ENCODE results near the gene GJB5. TPM values are rescaled to one million over a fixed set of nuclear protein-coding genes. Genes with fewer than 3 reads are reported as not detected.

The GJB5 gene
- polyA plus RNA-seq, 1 donor from 2014 or later, result not detected

- H3K9me3 ChIP-seq (ENCODE audit: low read length), result no peaks in the 10 kb centered on the region
- TF ChIP-seq SMC3 (conservative IDR thresholded peaks at IDR 0.05; ENCODE audit: poor library complexity), result no peak
- TF ChIP-seq TAF1 (IDR thresholded peaks at IDR 0.05; ENCODE audit: low read depth), result no peak
- TF ChIP-seq MXI1 (conservative IDR thresholded peaks at IDR 0.05; ENCODE audit: poor library complexity, severe bottlenecking), result no peak
- no peak for TF ChIP-seq EZH2 (IDR thresholded peaks at IDR 0.05; ENCODE audit: borderline replicate concordance, insufficient read depth, low read length, poor library complexity, severe bottlenecking)
- TF ChIP-seq EP300 (conservative IDR thresholded peaks at IDR 0.05; ENCODE audit: poor library complexity, severe bottlenecking), result no peak
- TF ChIP-seq POLR2AphosphoS5 (IDR thresholded peaks at IDR 0.05), result no peak
- no peak for TF ChIP-seq CTCF (IDR thresholded peaks at IDR 0.05; ENCODE audit: poor library complexity, severe bottlenecking)
- TF ChIP-seq REST (IDR thresholded peaks at IDR 0.05; ENCODE audit: borderline replicate concordance), result no peak
- TF ChIP-seq RAD21 (conservative IDR thresholded peaks at IDR 0.05), result no peak
- no peaks in the 10 kb centered on the region for H3F3A ChIP-seq (ENCODE audit: insufficient read depth, low read length, poor library complexity, severe bottlenecking)
- H3K9ac ChIP-seq (ENCODE audit: low read length), result no peak overlapping the region
- no peaks in the 10 kb centered on the region for H3K79me2 ChIP-seq (replicated peaks; ENCODE audit: insufficient read depth, low read length)
- H3K4me3 ChIP-seq (ENCODE audit: low read length), result no peak overlapping the region
- no peak overlapping the region for H3K4me2 ChIP-seq (ENCODE audit: low read length)
- no peak overlapping the region for H2AFZ ChIP-seq (ENCODE audit: low read depth, low read length)
- H3K36me3 ChIP-seq (ENCODE audit: insufficient read depth, low read length), result no peaks in the 10 kb centered on the region
- no peak overlapping the region for H3K27ac ChIP-seq (ENCODE audit: low read length)
- H3K9me2 ChIP-seq (ENCODE audit: insufficient read depth, low read length), result no peaks in the 10 kb centered on the region
- H4K20me1 ChIP-seq (ENCODE audit: insufficient read depth), result no peaks in the 10 kb centered on the region
- H3K27me3 ChIP-seq (ENCODE audit: insufficient read depth, low read depth, low read length), result peaks cover 15% of the 10 kb centered on the region
These were observed 32.9 kb downstream of the GJB5 start for GRCh38 chr1:34787461-34788420.

- no peaks in the 10 kb centered on the region for H3K79me2 ChIP-seq (replicated peaks; ENCODE audit: insufficient read depth, low read length)
- H3K9me2 ChIP-seq (ENCODE audit: insufficient read depth, low read length), result no peaks in the 10 kb centered on the region
- peaks cover 5% of the 10 kb centered on the region for H3K27me3 ChIP-seq (ENCODE audit: insufficient read depth, low read depth, low read length)
- H3K4me2 ChIP-seq (ENCODE audit: low read length), result no peak overlapping the region
- TF ChIP-seq EP300 (conservative IDR thresholded peaks at IDR 0.05; ENCODE audit: poor library complexity, severe bottlenecking), result no peak
- TF ChIP-seq REST (IDR thresholded peaks at IDR 0.05; ENCODE audit: borderline replicate concordance), result no peak
- TF ChIP-seq POLR2AphosphoS5 (IDR thresholded peaks at IDR 0.05), result no peak
- no peak for TF ChIP-seq TAF1 (IDR thresholded peaks at IDR 0.05; ENCODE audit: low read depth)
- no peak for TF ChIP-seq RAD21 (conservative IDR thresholded peaks at IDR 0.05)
- TF ChIP-seq EZH2 (IDR thresholded peaks at IDR 0.05; ENCODE audit: borderline replicate concordance, insufficient read depth, low read length, poor library complexity, severe bottlenecking), result no peak
- TF ChIP-seq SMC3 (conservative IDR thresholded peaks at IDR 0.05; ENCODE audit: poor library complexity), result no peak
- no peak for TF ChIP-seq MXI1 (conservative IDR thresholded peaks at IDR 0.05; ENCODE audit: poor library complexity, severe bottlenecking)
- no peak for TF ChIP-seq CTCF (IDR thresholded peaks at IDR 0.05; ENCODE audit: poor library complexity, severe bottlenecking)
- no peaks in the 10 kb centered on the region for H3K9me3 ChIP-seq (ENCODE audit: low read length)
- H3K9ac ChIP-seq (ENCODE audit: low read length), result no peak overlapping the region
- no peaks in the 10 kb centered on the region for H3K36me3 ChIP-seq (ENCODE audit: insufficient read depth, low read length)
- H4K20me1 ChIP-seq (ENCODE audit: insufficient read depth), result no peaks in the 10 kb centered on the region
- no peak overlapping the region for H2AFZ ChIP-seq (ENCODE audit: low read depth, low read length)
- H3K27ac ChIP-seq (ENCODE audit: low read length), result no peak overlapping the region
- no peaks in the 10 kb centered on the region for H3F3A ChIP-seq (ENCODE audit: insufficient read depth, low read length, poor library complexity, severe bottlenecking)
- no peak overlapping the region for H3K4me3 ChIP-seq (ENCODE audit: low read length)
These were observed 36.1 kb downstream of the GJB5 start for GRCh38 chr1:34790985-34791384.

All from neural cell (in vitro differentiated cells).